Tongue (tissue), 2 donors: ENCODE results near the gene KRTAP10-6. TPM values are rescaled to one million over a fixed set of nuclear protein-coding genes. Genes with fewer than 3 reads are reported as not detected.
"Not testable (repeated sequence)": the region's sequence is repeated elsewhere in the genome, so short reads cannot be mapped to it uniquely, and the experiment has no call there.

Source experiments
- DNase-seq: peaks from one replicate; pipeline ENCODE4 v3.0.0-alpha.2; 2015
- total RNA-seq: library from RNA; depleted of rRNA; stranded (reverse); fragments of >200 nt; gene quantifications from one replicate; pipeline ENCODE4 v1.2.3, GENCODE V29; 2014

The KRTAP10-6 gene
- total RNA-seq, 1 donor from 2014 or later, result not detected

- no peak for DNase-seq
These were observed 24.3 kb upstream of the KRTAP10-6 start for GRCh38 chr21:44616591-44616926.

GRCh38 chr21:44615911-44616590 is 23.7 kb upstream of the KRTAP10-6 start:
- no peak for DNase-seq

GRCh38 chr21:44615466-44615865 is 23.2 kb upstream of the KRTAP10-6 start:
- no peak for DNase-seq

- DNase-seq, result no peak
These were observed 22.7 kb upstream of the KRTAP10-6 start for GRCh38 chr21:44614961-44615391.

GRCh38 chr21:44614161-44614631 is 21.9 kb upstream of the KRTAP10-6 start:
- DNase-seq, result no peak

GRCh38 chr21:44613386-44614155 is 21.3 kb upstream of the KRTAP10-6 start:
- no peak for DNase-seq

GRCh38 chr21:44612669-44613229 is 20.4 kb upstream of the KRTAP10-6 start:
- no peak for DNase-seq

GRCh38 chr21:44612029-44612486 is 19.8 kb upstream of the KRTAP10-6 start, which contains the start of gene KRTAP10-8:
Gene KRTAP10-8 (plus strand): TSS chr21:44612079. CDS start chr21:44612101, 22 bp downstream.
- DNase-seq, result no peak

- no peak for DNase-seq
These were observed 19.2 kb upstream of the KRTAP10-6 start for GRCh38 chr21:44611551-44611950.

GRCh38 chr21:44610157-44610843 is 18.0 kb upstream of the KRTAP10-6 start:
- DNase-seq, result not testable (repeated sequence)

GRCh38 chr21:44609193-44609592 is 16.9 kb upstream of the KRTAP10-6 start:
- no peak for DNase-seq

- DNase-seq, result no peak
These were observed 14.2 kb upstream of the KRTAP10-6 start for GRCh38 chr21:44606495-44606894.

- no peak for DNase-seq
These were observed 11.6 kb upstream of the KRTAP10-6 start for GRCh38 chr21:44603911-44604310.

- no peak for DNase-seq
These were observed 11.0 kb upstream of the KRTAP10-6 start for GRCh38 chr21:44603109-44603875.

- DNase-seq, result no peak
These were observed 10.2 kb upstream of the KRTAP10-6 start for GRCh38 chr21:44602463-44602850.

GRCh38 chr21:44601596-44602462 is 9.5 kb upstream of the KRTAP10-6 start:
- DNase-seq, result no peak

GRCh38 chr21:44601091-44601490 is 8.8 kb upstream of the KRTAP10-6 start:
- not testable (repeated sequence) for DNase-seq

- not testable (repeated sequence) for DNase-seq
These were observed 8.0 kb upstream of the KRTAP10-6 start, which contains the start of gene KRTAP10-7 for GRCh38 chr21:44600118-44600978. Gene KRTAP10-7 (plus strand): TSS chr21:44600597. CDS start chr21:44600622, 25 bp downstream.

- DNase-seq, result no peak
These were observed 7.1 kb upstream of the KRTAP10-6 start for GRCh38 chr21:44599264-44600029.
